HepG2 (cell line): Measurements from ENCODE around the gene COQ8A. TPM values are rescaled to one million over a fixed set of nuclear protein-coding genes. Genes with fewer than 3 reads are reported as not detected.
A peak's percentile ranks its signal among the peaks of the same experiment; 100 is the strongest.

Experiments used
- AHDC1 ChIP-seq: sonication (generic); formaldehyde crosslinking; IDR thresholded peaks from 2 replicates; pipeline ENCODE4 v1.5.1; 2020; ENCODE audit warnings: mild to moderate bottlenecking, missing genetic modification reagents, borderline replicate concordance
- CEBPG ChIP-seq: IDR thresholded peaks from 2 replicates; pipeline ENCODE4 v1.6.1; 2016
- FOXJ3 ChIP-seq: sonication (generic); formaldehyde crosslinking; IDR thresholded peaks from 2 replicates; pipeline ENCODE4 v1.4.0; 2020; ENCODE audit warnings: missing genetic modification reagents, mild to moderate bottlenecking, borderline replicate concordance
- FOXO1 ChIP-seq: sonication (generic); formaldehyde crosslinking; IDR thresholded peaks from 2 replicates; pipeline ENCODE4 v1.4.0; 2020; ENCODE audit warnings: missing genetic modification reagents
- GABPB1 ChIP-seq: IDR thresholded peaks from 2 replicates; pipeline ENCODE4 v1.6.1; 2016; ENCODE audit warnings: mild to moderate bottlenecking, missing genetic modification reagents, moderate library complexity, missing compliant biosample characterization
- GLI4 ChIP-seq: sonication (generic); formaldehyde crosslinking; IDR thresholded peaks from 2 replicates; pipeline ENCODE4 v1.5.1; 2020; ENCODE audit warnings: missing genetic modification reagents, mild to moderate bottlenecking, moderate library complexity, borderline replicate concordance
- PITX1 ChIP-seq: sonication (generic); formaldehyde crosslinking; IDR thresholded peaks from 2 replicates; pipeline ENCODE4 v1.5.1; 2020; ENCODE audit warnings: mild to moderate bottlenecking, missing genetic modification reagents
- RELA ChIP-seq: sonication (generic); formaldehyde crosslinking; IDR thresholded peaks from 2 replicates; pipeline ENCODE4 v1.4.0; 2020; ENCODE audit warnings: missing genetic modification reagents
- SAP130 ChIP-seq: IDR thresholded peaks from 2 replicates; pipeline ENCODE4 v1.6.1; 2016; ENCODE audit warnings: low read depth
- U2AF2 ChIP-seq: fragments of 200-400 bp; formaldehyde crosslinking; IDR thresholded peaks from 2 replicates; pipeline ENCODE4 v1.6.1; 2017; ENCODE audit warnings: low read depth, mild to moderate bottlenecking, low read length
- ZBTB40 ChIP-seq, 2 experiments: fragments of 450-650 bp in 1 of 2; sonication (generic) in 1 of 2; formaldehyde crosslinking in 1 of 2; IDR thresholded peaks; 2 replicates each; pipeline versions ENCODE4 v1.6.1 to v1.8.0; 2016 to 2022; ENCODE audit warnings: antibody characterized with exemption in 1 of 2, mild to moderate bottlenecking in 1 of 2, missing genetic modification reagents in 1 of 2
- ZNF615 ChIP-seq: sonication (generic); formaldehyde crosslinking; IDR thresholded peaks from 2 replicates; pipeline ENCODE4 v1.5.0; 2020; ENCODE audit warnings: mild to moderate bottlenecking, missing genetic modification reagents, borderline replicate concordance
- ZSCAN5A ChIP-seq: sonication (generic); formaldehyde crosslinking; IDR thresholded peaks from 2 replicates; pipeline ENCODE4 v1.8.0; 2022; ENCODE audit warnings: mild to moderate bottlenecking, missing genetic modification reagents, borderline replicate concordance
- polyA plus RNA-seq, 8 experiments: library from polyadenylated mRNA; depleted of rRNA in 3 of 8; stranded (reverse) in 7 of 8; unstranded in 1 of 8; fragments of >200 nt; fragmentation: Illumina TruSeq in 4 of 8; extraction: Trizol in 4 of 8; gene quantifications; 2 replicates each; pipeline versions ENCODE4 v1.2.1 to v1.2.3, GENCODE V29; 2011 to 2016; ENCODE audit warnings: low read depth in 4 of 8, missing spikeins in 1 of 8, mixed read lengths in 1 of 8; ENCODE audit not compliant: insufficient read depth in 1 of 8
- total RNA-seq, 5 experiments: library from RNA; depleted of rRNA; stranded (reverse); fragments of >200 nt; fragmentation: Illumina TruSeq; extraction: Trizol; gene quantifications; 2 replicates each; pipeline ENCODE4 v1.2.3, GENCODE V29; 2016; ENCODE audit warnings: low read depth in 1 of 5

Gene COQ8A
- total and polyA plus RNA-seq, 2 of the 13 experiments (the other 11 are each of a cell fraction or from before 2014, with no cell fraction given) = 60.4 to 88.7 TPM

- TF ChIP-seq ZBTB40 (IDR thresholded peaks at IDR 0.05) = no peak
- peak; percentile 51; the same call in 1 of the 2 replicates for TF ChIP-seq ZBTB40 (CRISPR knock-in tag; IDR thresholded peaks at IDR 0.05)
- TF ChIP-seq GABPB1 (CRISPR knock-in tag) = peak; percentile 19; the same call in 1 of the 2 replicates
- TF ChIP-seq CEBPG (CRISPR knock-in tag) = peak; percentile 34; the same call in 1 of the 2 replicates
- TF ChIP-seq SAP130 (CRISPR knock-in tag) = peak; percentile 75
- TF ChIP-seq ZSCAN5A (CRISPR knock-in tag) = no peak
- TF ChIP-seq U2AF2 = no peak
- no peak for TF ChIP-seq ZNF615 (CRISPR knock-in tag)
- TF ChIP-seq FOXO1 (CRISPR knock-in tag) = peak; percentile 91
- 0 out of 2 replicates have a peak, but pooled peaks have one; percentile 53 for TF ChIP-seq RELA (CRISPR knock-in tag)
- peak; percentile 37; the same call in 1 of the 2 replicates for TF ChIP-seq FOXJ3 (CRISPR knock-in tag)
- TF ChIP-seq PITX1 (CRISPR knock-in tag) = peak; percentile 74; the same call in 1 of the 2 replicates
- TF ChIP-seq GLI4 = no peak
- TF ChIP-seq AHDC1 (CRISPR knock-in tag) = peak; percentile 36; the same call in 1 of the 2 replicates
Observed at GRCh38 chr1:226920446-226920894, 19.6 kb upstream of the COQ8A start (continued).
